ENCODE data around the gene LCE1C.

LCE1C gene

GRCh38 chr1:152759453-152760173, 46.8 kb downstream of the LCE1C start:
- no peak for DNase-seq

- no peak for DNase-seq
These were observed 47.8 kb downstream of the LCE1C start for GRCh38 chr1:152758636-152759035.

GRCh38 chr1:152757747-152758146, 48.7 kb downstream of the LCE1C start, which contains the start of gene KPRP:
Gene KPRP (plus strand): TSS chr1:152758025. CDS start chr1:152759589, 1,564 bp downstream.
- DNase-seq, result no peak

DNA sequence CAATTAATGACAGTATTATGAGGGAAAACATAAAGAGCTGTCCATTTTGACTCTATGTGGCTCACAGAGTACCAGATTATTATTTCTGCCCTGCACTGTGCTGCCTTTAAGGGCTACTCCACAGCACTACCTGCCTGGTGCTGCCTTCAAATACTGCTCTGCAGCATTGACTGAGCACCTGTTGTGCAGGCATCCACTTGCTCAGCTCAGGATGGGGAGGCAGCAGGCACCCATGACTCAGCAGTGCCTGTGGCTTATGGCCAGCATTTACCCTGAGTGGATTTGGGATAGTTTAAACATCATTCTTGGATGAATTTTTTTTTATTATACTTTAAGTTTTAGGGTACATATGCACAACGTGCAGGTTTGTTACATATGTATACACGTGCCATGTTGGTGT, 49.6 kb downstream of the LCE1C start:
- no peak for DNase-seq
